Choroid plexus epithelial cell (primary cell): ENCODE measurements around the gene VAV2.

Experiments used
- DNase-seq: peaks from one replicate; pipeline ENCODE4 v3.0.0-alpha.2; 2010; ENCODE audit warnings: low read depth
- H3K4me3 ChIP-seq: 2 replicates; pipeline ENCODE4 v1.5.1; 2011; ENCODE audit warnings: low read depth, mild to moderate bottlenecking, control low read depth, low read length, moderate library complexity
- CTCF ChIP-seq: conservative IDR thresholded peaks from 2 replicates; pipeline ENCODE4 v1.5.1; 2011; ENCODE audit warnings: low read depth, mild to moderate bottlenecking, control low read depth, inconsistent platforms, low read length, moderate library complexity

VAV2 gene

DNA sequence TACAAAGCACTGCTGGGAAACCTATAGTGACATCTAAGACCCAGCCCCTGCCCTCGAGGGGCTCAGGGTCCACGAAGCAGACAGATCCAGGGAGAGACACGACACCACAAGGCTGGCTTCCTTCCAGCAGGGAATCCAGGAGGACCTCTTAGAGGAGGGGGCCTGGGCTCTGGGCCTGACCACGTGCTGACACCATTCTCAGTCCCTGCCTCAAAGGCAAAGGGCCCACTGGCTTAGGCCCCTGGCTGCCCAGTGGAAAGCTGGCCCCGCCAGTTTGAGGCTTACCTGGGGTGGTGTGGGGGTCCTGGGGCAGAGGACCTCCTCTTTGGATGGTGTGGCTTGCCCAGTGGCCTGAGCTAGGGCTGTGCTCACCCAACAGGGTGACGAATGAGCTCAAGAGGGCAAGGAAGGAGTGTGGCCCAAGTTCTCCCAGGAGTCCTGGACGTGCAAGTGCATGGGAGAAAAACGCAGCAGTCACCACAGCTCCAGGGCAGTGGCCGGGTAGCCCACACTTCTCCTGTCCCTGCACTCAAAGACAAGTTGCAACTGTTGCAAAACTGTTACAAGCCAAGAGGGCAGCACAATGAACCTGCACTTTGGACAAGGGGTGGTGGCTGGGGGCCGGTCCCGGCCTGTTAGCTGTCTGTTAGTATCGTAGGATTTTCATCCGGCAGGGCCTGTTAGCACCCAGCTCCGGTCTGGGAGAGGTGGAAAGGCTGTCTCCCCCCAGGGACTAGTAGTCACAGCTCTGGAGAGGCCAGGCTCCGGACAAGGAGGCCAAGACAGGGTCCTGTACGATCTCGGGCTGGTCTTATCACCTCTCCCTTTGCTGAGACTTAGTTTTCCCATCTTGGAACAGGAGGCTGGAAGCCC lies 252.5 kb downstream of the VAV2 start:
- no peak for TF ChIP-seq CTCF
- no peak for DNase-seq
- H3K4me3 ChIP-seq = no peak overlapping the region

DNA sequence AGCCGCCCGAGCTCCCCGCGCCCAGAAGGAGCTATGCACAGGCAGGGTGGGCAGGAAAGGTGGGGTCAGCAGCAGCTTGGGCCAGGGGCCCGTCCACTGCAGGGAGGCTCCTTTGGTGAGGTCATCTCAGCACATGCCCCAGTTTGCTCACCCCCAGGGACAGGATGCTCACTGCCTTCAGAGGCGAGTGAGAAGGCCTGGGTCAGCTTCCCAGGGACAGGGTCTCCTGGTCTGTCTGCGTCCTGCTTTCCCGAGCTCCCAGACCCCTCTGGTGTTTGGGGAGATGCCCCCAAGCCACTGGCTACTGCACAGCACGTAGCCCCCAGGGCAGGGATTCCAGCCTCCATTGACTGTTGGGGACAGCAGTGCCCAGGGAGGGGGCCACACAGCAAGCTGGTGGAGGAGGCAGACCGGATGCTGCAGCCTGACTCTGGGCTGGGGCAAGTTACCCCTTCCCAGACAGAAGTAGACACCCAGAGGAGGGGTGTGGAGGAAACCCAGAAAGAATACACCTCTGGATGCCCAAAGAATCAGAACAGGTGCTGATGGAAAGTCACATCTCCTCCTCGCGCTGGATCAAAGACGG lies 253.4 kb downstream of the VAV2 start:
- no peak for DNase-seq
- no peak overlapping the region for H3K4me3 ChIP-seq
- no peak for TF ChIP-seq CTCF

GRCh38 chr9:133737774-133738639 lies 254.1 kb downstream of the VAV2 start, which contains the start of gene SARDH:
TSS of gene SARDH (minus strand) at chr9:133738352. CDS start at chr9:133734173, 4,179 bp downstream.
- TF ChIP-seq CTCF = no peak
- peak; percentile 57 for DNase-seq
- peak within 1 kb of the TSS; percentile 58 for H3K4me3 ChIP-seq

DNA sequence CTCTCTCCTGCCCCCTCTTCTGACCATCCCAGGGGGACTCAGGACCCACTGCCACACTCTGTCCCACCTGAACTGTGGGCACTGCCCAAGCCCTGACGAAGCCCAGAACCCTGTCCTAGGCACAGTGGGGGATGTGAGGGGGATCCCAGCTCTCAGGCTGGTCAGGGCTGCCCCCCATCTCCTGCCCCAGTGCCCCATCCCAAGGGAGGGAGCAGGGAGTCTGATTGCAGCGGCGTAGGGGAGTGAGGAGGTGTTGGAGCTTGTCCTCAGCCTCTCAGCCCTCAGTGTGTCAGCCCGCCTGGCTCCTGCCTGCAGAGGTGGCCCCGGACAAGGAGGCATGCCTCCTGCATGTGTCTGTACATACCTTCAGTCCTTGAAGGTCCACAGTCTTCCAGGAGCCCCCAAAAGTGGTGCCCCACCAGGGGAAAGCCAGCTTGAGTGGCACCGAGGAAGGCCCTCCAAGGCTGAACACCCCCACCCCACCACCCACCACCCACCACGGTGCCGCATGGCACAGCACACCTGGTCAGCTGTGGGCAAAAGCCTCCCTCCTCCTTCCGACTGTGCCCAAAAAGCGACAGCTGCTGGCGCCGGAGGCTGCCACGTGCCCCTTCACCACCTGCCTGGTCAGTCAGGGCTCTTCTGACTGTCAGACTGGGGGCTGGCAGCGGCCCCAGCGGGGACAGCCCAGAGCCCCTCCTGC lies 254.9 kb downstream of the VAV2 start:
- DNase-seq = no peak
- H3K4me3 ChIP-seq = no peak overlapping the region
- TF ChIP-seq CTCF = no peak

DNA sequence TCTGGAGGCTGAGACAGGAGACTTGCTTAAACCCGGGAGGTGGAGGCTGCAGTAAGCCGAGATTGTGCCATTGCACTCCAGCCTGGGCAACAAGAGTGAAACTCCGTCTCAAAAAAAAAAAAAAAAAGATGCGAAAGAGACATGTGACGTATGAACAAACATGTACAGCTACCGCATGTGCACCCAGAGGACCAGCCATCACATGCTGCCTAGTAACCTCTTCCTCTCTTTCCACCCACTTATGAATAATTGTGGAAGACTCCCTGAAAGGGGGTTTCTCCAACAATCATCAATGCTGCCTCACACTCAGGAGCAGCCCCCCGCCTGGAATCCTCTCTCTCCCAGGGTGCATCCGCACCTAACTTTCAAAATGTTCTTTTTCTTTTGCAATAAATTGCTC lies 256.2 kb downstream of the VAV2 start:
- H3K4me3 ChIP-seq = no peak overlapping the region
- no peak for DNase-seq
- no peak for TF ChIP-seq CTCF

- no peak for TF ChIP-seq CTCF
- no peak overlapping the region for H3K4me3 ChIP-seq
- no peak for DNase-seq
Observed at GRCh38 chr9:133735415-133735775, 256.7 kb downstream of the VAV2 start.
